Activated T-cell treated with anti-CD3 and anti-CD28 coated beads, Interleukin-2, amount 50 U/mL, for 48 hours (primary cell): Measurements from ENCODE around the gene SOX11.
"Not testable (repeated sequence)": the region's sequence is repeated elsewhere in the genome, so short reads cannot be mapped to it uniquely, and the experiment has no call there.

Experiments used
- DNase-seq, 2 experiments: peaks; one replicate each; pipeline ENCODE4 v3.0.0-alpha.2; 2020

Gene SOX11

DNA sequence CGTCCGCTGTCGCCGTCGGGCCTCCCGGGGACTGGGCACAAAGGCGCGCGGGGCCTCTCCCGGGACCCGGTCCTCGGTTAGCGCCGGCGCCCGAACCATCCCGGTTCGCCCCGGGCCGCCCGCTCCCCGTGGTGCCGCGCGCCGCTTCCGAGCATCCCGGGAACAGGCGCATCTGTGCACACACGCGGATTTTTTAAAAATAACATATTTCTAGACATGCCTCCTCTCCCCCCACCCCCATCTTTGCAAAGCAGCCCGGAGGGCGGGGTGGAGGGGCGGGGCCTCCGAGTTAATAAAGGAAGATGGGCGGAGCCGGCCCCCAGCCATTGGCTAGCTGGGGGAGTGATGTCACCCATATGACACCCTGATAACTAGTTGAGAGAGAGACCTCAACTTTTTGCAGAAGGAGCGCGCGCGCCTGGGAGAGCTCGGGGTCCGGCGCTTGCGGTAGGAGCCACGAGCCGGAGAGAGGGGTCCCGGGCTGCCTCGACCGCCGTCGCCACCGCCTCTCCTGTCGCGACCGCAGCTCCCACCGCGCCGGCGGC, at the start of gene SOX11:
TSS of gene SOX11 (plus strand) at position 400 of the 545 bp plus-strand sequence. CDS start 338 bp downstream, outside the sequence.
- peak in 1 of 2 experiments; percentile 34 for DNase-seq

DNA sequence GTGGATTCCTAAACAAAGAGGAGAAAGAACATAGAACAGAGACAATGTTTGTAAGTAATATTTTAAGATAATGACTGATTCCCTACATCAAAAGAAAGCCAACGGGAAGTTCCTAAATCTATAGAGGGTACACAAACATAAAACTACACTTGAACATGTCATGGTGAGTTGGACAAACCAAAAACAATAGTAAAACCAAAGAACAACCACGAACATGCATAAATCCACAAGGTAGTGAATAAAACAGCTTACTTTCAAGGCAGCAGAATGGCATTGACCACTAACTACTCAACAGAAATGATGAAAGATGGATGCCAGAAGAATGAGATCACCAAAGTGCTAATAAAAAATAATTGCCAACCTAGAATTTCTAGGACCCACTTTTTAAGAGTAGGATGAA, 39.5 kb upstream of the SOX11 start:
- DNase-seq = not testable (repeated sequence)

DNA sequence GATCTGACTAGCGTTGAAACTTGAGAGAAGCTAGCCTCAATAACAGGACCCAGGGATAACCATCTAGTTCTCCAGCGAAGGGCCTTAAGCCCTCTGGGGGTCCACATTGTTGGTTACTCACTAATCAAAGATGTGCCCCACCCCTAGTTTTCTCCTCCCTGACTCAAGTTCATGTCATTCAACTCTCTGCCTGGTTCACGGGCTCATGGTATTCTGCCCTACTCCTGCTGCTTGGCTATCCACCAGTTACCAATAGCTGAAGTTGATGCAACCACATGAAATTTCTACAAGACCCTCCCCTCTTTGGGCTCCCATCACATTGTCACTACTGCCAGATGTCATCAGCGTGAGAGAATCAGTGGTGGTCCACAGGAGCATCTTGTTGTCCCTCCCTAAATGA, 38.4 kb upstream of the SOX11 start:
- not testable (repeated sequence) for DNase-seq

DNA sequence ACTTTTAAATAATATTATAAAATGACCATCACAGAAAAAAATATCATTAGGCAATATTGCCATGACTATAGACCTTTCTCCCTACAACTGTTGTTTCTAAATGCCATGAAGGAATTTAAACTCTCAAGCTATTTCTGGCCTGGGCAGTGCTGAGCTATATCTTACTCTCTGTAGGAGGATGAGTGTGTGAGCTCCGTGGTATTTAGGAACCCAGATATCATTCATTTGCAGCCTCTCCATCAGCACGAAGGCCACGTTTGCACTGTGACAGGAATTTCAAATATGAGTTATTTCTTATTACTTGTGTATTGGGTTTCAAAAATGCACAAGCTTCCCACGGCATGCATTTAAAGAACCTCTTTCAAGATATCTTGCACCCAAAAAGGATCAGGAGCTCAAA, 35.0 kb upstream of the SOX11 start:
- DNase-seq = no peak

DNA sequence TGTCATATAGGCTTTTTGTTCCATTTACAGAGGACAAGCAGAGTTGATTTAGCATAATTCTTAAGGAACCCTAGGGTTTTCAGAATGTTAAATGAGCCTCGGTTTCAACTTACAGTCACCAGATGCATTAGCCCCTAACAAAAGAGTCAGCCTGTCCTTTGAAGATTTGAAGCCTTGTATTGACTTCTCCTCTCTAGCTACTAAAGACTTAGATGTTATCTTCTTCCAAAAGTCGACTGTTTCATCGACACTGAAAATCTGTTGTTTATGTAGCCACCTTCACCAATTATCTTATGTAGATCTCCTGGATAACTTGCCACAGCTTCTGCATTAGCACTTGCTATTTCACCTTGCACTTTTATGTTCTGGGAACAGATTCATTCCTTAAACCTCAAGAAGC, 31.6 kb upstream of the SOX11 start:
- DNase-seq = no peak

DNA sequence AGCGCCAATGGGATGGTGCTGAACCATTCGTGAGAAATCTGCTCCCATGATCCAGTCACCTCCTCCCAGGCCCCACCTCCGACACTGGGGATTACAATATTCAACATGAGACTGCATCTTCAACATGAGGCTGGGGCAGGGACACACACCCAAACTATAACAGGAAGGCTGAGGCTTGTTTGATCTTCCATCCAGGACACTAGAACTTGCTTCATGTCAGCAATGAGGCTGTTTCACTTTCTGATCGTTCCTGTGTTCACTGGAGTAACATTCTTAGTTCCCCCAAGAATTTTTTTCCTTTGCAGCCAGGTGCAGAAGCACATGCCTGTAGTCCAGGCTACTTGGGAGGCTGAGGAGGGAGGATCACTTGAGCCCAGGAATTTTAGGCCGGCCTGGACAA, 30.8 kb upstream of the SOX11 start:
- DNase-seq = no peak

DNA sequence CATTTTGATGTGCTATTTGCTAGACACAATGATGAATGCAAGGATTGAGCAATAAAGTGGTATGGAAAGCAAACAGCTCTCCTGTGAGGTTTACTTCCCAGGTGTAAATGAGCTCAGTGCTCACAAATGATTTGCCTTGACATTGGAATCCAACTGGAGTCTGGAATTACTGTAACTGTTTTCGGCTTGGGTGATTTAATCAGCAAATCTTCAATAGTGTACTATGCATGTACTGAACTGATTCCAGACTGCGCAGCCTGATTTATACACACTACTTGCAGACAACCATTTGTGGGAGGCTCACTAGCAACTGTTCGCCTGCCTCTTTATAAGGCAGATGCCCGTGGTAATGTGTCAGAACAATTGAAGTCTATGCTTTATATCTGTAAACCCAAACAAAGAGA, 27.9 kb upstream of the SOX11 start:
- DNase-seq = no peak

DNA sequence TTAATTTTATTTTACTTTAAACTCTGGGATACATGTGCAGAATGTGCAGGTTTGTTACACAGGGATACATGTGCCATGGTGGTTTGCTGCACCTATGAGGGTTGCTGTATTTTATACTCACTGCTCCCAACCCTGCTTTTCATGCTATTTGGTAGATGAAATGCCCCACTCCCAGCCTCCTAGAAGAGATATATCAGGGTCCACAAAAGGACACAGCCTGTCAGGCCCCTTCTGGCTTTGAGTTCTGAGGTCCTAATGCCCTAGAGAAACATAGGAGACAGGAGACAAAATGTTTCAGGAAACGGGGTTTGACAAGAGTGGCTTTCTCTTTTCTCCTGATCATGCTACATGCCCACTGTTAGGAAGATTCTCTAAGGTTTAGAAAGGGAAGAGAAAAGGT, 27.1 kb upstream of the SOX11 start:
- no peak for DNase-seq

DNA sequence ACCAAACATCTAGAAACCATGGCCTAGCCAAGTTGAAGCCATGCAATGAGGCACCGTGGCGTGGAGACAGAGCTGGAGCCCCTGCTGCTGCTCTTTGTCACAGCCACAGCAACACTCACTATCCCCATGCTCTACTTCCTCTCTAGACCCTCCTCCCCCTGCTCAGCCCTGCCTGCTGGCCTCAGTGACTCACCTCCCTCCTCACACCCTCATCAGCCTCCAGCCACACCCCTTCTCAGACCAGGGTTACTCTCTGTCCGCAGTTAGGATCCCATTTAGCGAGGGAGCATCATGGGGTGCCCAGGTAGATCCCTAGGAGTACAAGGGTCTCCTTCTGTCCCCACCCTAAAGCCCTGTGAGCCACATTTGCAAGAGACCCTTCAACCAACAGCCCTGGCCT, 25.4 kb upstream of the SOX11 start:
- DNase-seq = no peak

DNA sequence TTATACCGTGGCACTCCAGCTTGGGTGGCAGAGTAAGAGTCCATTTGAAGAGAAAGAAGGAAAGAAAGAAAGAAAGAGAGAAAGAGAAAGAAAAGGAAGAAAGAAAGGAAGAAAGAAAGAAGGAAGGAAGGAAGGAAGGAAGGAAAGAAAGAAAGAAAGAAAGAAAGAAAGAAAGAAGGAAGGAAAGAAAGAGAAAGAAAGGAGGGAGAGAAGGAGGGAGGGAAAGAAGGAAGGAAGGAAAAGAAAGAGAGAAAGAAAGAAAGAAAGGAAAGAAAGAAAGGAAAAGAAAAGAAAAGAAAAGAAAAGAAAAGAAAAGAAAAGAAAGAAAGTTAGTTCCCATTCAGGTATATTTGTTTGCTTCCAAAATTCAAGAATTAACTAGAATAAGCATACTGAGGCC, 24.5 kb upstream of the SOX11 start:
- DNase-seq = not testable (repeated sequence)

DNA sequence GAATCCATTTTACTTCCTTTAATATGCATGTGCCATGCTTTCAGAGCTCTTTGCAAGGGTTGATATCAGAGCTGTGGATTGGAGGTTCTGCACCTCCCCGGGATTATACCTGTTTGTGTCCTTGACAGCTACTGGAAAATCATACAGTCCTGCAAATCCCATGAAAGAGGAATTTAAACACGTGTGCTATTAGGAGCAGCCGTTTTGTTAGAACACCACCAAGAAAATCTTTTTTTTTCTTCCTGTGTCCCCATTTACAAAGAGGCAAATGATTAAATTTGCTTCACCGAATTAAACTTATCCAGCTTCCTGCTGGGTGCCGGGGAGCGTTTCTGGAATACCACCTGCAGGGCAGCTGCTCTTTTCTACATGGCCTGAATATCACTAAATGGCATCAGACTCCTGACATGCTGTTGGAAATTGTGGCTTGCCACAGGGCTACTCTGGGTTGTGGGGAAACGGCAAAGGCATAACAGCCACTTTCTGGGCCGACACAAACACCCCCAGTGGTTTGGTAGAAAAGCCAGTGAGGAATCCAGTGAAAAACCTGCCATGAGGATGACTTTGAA, 23.4 kb upstream of the SOX11 start:
- DNase-seq = no peak

DNA sequence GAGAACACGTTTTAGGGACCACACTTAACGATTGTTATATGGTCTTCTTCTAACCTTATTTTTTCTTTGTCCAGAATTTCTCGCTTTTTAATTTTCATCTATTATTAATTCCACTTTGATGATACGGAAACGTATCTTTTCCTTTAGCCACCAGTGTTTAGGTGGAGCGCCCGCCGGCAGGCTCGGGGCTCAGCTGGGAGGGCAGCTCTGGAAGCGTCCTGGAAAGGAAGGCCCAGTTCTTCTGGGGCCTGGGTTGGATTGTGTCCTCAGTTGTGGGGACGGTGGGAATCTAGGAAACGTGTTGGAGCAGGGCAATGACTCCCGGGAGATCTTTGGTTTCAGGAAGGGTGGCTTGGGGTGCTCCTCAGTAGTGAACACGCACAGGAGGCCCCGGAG, 19.4 kb upstream of the SOX11 start:
- no peak for DNase-seq

DNA sequence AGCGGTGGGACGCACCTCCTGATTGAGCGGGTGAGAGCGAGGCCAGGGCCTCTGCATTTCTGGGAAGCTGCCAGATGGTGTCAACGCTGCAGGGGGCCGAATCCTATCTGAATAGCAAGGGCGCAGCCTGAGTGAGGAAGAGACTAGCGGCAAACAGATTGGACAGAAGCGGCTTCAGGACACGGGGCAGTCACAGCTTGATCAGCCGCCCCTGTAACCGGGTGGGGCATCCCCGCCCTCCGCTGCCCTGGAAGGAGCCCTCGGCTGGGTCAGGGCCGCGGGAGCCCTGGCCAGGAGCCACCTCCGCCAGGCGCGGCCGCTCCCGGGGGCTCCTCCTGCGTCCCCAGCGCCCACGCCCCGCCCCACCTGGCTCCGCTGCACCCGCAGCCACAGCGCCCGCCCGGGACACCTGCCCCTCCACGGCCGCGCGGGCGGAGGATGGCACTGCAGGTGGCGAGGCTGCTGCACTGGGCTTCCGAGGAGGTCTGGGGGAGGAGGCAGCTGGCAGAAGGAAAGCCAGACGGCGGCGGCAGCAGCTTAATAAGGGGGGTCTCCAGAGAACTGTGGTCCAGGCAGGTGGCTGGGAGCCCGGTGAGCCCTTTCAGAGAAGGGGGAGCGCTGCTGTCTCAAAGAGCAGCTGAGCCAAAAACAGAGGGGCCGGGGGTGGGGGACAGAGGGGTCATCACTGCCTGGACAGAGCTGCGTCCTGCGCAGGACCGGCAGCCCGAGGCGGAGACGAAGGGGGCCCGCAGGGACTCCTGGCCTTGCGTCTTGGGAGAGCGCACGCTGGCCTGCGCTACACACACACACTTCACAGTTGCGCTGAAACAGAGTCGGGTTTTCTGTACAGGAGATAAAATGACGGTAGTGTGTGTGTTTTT, 18.8 kb upstream of the SOX11 start:
- DNase-seq = no peak

DNA sequence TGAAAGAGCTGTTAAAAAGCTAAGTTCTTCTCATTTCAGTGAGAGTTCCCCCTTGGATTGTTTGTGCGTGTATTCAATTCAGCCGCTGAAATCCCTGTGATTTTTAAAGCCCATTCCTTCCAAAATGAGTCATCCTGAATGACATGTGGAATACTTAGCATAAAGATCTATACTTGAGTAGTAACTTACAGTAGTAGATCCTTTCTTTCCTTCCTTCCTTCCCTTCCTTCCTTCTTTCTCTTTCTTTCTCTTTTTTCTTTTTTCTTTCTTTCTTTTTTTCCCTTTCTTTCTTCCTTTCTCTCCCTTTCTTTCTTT, 18.2 kb upstream of the SOX11 start:
- no peak for DNase-seq

DNA sequence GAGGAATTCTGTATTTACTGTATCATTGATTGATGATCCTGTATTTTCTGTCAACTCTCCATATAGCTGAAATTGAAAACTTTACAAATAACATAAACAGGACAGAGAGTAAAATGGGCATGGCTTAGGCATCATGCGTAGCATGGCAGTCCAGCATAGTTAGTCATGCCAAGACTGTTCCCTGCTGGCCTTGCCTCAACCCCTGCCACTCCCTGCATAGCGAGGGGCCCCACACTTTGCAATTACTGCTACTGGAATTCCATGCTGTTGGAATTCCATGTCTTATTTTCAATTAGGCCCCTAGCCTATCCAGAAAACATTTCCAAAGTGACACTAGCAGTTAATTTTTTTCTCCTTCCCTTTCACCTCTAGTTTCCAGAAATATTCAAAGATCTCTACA, 15.1 kb upstream of the SOX11 start:
- DNase-seq = no peak

DNA sequence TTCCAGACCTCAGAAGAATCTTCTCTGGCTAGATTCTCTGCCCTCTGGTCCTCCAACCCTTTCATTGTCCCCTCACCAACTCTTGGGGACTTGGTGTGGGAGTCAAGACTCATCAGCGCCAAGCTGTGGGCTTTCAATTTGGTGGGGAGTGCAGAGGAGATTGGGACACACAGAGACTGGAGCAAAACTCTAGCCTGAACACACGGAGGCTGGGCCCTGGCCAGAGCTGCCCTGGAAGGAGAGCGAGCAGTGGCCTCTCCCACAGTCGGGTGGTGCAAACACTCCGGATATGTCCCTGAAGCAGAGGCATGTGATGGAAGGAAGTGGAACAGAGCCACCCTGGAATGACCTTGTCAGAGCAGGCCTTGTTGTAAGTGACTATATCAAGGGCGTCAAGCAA, 8.7 kb upstream of the SOX11 start:
- DNase-seq = no peak

DNA sequence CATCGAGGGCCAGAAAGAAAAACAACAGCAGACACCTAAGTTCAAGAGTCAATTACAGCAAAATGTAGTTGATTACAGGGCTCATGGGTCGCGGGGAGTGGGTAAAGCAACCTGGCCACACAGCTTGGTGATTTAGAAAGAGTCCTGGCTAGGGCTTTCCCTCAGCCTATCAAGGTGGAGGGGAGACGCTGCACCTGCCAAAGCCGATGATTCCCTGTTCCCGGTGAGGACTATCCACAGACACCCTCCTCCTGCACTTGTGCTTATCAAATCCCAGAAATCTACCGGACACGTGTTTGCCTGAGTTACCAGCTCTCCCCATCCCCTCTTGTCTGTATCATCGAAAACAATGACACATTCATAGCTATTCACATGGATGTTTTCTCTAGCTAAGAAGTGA, 7.0 kb upstream of the SOX11 start:
- no peak for DNase-seq

DNA sequence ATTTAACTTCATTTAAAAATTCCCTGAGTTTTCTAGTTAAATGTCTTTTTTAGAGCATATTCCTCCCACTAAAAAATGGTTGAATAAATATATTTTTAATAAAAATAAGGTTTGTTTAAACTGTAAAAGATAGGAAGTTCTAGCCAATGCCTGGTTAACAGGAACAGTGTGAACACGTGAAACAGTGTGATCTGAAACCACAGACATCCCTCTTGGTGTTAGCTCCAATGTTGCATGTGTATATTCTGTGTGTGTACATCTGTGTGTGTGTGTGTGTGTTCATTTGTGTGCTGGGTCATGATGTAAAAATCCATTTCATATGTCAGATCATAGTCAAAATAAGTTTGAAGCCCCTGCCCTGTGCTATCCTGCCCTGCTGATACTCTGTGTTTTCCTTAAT, 6.1 kb upstream of the SOX11 start:
- DNase-seq = no peak

DNA sequence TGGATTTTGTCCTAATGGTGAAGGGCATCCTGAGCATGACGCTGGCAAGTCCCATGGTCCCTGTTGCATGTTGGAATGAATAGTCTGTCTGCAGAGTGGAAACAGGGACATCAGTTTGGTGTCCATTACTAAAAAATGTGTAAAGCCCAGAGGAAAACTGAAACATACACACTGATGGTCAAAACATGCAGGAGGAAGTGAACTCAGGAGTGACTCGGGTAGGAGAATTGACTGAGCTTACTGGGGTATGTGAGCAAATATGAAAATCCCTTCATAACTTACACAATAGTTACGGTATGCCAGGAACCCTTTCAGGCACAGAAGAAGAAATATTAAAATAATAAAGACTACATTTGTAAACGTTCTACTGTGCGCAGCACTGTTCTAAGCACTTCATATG, 5.6 kb upstream of the SOX11 start:
- DNase-seq = no peak

DNA sequence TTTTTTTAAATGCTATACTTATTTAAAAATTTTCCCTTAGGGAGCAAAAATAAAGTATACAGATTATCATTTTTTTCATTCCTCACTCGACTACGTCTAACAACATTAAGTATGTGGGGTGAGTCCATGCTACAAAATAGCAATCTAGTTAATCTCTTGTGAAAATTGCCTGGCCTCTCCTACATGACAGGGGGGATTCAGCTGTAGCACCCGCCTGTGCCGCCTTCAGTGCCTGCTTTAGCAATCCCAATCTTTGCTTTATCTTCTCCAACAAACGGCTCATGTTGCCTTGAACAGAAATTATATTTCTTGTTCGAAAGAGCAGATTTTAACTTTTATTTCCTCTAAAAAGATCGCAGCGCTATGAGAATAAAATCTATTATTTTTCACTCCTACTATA, 2.4 kb upstream of the SOX11 start:
- DNase-seq = no peak

DNA sequence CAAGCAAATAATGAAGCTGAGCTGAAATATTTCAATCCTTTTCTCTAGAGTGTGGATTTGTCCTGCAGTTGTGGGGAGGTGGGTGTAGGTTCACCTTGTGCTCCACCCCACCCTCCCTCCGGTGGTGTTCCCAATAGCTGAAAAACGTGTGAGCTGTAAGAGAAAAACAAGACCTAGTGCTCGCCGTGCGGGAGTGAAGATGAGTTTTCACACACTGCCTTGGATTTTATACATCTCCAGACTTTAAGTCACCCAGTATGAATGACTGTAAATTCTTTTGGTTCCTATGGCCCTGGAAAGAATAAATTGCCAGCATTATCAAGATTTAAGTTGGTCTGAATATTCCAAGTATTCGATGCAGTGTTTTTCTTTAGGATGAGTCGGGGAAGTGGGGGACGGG, 1.9 kb upstream of the SOX11 start:
- no peak for DNase-seq

DNA sequence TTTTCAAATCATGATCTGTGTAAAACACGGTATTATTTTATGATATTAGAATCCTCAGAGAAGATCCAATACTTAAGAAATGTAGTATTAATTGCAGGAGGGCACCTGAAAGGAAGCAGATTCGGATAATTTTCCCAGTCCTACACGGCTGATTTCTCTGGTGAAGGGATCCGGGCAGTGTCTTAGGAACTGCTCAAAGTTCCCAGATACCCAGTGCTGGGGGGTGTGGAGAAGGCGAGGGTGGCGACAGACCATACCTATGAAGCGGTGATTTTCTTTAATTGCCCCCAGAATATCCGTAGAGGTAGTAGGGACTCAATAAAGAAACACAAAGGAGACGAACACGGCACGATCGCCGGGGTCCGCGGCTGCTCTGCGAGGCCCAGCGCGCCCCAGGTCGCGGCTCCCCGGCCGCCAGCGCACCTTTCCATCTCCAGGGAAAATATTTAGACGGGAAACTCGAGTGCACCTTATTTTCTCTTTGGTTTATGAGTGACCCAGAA, 1.4 kb upstream of the SOX11 start:
- no peak for DNase-seq

DNA sequence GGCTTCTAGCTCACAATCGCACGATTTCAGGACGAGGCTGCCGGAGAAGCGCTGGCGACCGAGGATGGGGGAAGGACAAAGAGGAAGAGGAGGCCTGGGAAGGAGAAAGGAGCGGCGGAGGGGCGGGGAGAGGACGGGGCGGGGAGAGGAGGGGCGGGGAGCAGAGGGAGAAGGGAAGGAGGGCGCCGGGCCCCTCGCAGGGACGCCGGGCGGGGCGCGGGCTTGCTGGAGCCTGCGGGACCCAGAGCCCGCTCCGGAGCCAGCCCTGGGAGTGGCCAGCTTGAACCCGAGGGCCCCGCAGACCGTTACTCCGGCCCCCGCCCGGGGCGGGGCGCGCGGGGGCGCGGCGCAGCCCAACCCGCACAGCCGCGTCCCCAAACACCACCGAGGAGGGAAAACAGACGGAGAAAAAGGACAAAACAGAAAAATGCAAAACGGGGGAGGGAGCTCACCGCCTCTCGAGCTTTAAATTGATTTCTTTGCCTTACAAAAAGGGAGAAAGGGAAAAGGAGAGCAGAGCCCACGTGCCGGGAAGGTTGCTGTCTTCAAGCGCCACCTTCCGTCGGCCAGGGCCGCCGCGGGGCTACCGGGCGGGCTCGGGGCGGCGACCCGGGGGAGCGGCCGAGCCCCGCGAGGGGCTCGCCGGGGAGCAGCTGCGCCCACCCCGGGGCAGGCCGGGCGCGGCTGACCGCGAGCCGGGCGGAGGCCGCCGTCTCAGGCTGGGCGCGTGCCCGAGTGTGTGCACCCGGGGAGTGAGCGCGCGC, 781 bp upstream of the SOX11 start:
- DNase-seq = peak in 1 of 2 experiments; percentile 16
